Muscle layer of colon (tissue), 2 donors: ENCODE measurements around the gene SNX25.
"Not testable (repeated sequence)": the region's sequence is repeated elsewhere in the genome, so short reads cannot be mapped to it uniquely, and the experiment has no call there.

ENCODE experiments used
- H3K27ac ChIP-seq: one replicate; pipeline ENCODE4 v1.7.0; 2013; ENCODE audit warnings: low read depth, mild to moderate bottlenecking, low read length, moderate library complexity
- H3K27me3 ChIP-seq, 2 donors: one replicate each; pipeline ENCODE4 v1.7.0; 2013; ENCODE audit warnings: low read length in 2 of 2, mild to moderate bottlenecking in 2 of 2; ENCODE audit not compliant: insufficient read depth in 2 of 2, control insufficient read depth in 1 of 2
- H3K36me3 ChIP-seq: one replicate; pipeline ENCODE4 v1.7.0; 2013; ENCODE audit warnings: mild to moderate bottlenecking, low read length; ENCODE audit not compliant: insufficient read depth
- H3K4me1 ChIP-seq: one replicate; pipeline ENCODE4 v1.7.0; 2013; ENCODE audit warnings: mild to moderate bottlenecking, low read length; ENCODE audit not compliant: insufficient read depth
- H3K4me3 ChIP-seq, 2 donors: one replicate each; pipeline ENCODE4 v1.7.0; 2013; ENCODE audit warnings: low read length in 2 of 2, low read depth in 1 of 2, mild to moderate bottlenecking in 1 of 2, moderate library complexity in 1 of 2
- H3K9ac ChIP-seq: one replicate; pipeline ENCODE4 v1.7.0; 2013; ENCODE audit warnings: low read length
- H3K9me3 ChIP-seq: one replicate; pipeline ENCODE4 v1.7.0; 2013; ENCODE audit warnings: mild to moderate bottlenecking, low read length
- donor health status: abdominal sarcoma.
- donor health status: Adenocarcinoma of cecum.

Gene SNX25

DNA sequence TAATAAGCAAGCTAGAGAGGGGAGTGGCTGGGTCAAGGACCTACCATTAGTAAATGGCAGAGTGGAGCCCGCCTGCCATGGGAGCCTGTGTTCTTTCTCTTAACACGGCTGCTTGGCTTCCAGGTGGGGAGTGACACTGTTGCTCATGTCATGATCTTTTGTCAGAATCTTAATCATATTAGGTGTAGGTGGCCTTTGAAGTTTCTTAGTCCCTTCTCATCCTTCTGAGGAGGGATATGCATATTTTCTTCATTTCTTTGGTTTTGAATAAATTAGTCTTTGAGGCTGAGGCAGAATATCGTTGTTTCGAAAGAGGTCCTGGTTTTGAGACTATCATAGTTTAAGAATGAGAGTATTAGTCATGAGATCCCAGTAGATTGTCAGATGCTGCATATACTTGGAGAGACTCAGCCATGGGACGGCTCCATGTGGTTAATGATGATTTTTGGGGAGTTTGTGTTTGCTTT lies 28.9 kb downstream of the SNX25 start:
- Histone ChIP-seq H3K27ac (no peak overlapping the region), H3K4me1 (peaks cover 27% of the 10 kb centered on the region), H3K9ac (no peak overlapping the region), H3K4me3 (no peak overlapping the region), H3K9me3 (no peaks in the 10 kb centered on the region), H3K36me3 (no peaks in the 10 kb centered on the region), H3K27me3 (no peaks in the 10 kb centered on the region)

DNA sequence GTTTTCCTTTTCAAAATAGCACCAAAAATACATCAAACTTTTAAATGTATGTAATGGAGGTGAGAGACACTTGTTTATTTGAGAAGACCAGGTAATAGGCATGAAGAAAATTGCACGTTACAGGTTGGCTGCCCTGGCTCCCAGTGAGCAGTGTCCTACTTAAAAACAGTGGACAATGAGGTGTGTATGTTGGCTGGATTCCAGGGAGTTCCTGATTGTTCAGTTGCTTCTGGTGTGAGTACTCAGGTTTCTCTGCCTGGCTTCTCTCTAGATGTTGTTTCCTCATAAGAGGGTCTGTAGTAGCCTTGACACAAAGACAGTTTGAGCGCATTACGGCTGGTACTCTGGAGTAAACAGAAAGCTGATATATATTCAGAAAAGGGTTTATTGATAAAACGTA lies 29.4 kb downstream of the SNX25 start:
- Histone ChIP-seq H3K36me3 (no peaks in the 10 kb centered on the region), H3K9me3 (no peaks in the 10 kb centered on the region), H3K9ac (no peak overlapping the region), H3K27ac (no peak overlapping the region), H3K4me1 (peaks cover 27% of the 10 kb centered on the region), H3K27me3 (no peaks in the 10 kb centered on the region), H3K4me3 (no peak overlapping the region)

DNA sequence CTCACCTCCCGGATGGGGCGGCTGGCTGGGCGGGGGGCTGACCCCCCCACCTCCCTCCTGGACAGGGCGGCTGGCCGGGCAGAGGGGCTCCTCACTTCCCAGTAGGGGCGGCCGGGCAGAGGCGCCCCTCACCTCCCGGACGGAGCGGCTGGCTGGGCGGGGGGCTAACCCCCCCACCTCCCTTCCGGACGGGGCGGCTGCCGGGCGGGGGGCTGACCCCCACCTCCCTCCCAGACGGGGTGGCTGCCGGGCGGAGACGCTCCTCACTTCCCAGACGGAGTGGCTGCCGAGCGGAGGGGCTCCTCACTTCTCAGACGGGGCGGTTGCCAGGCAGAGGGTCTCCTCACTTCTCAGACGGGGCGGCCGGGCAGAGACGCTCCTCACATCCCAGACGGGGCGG lies 31.1 kb downstream of the SNX25 start:
- not testable (repeated sequence) for H3K36me3 ChIP-seq, H3K9me3 ChIP-seq, H3K27ac ChIP-seq, H3K9ac ChIP-seq, H3K27me3 ChIP-seq, H3K4me3 ChIP-seq
- H3K4me1 ChIP-seq: peaks cover 33% of the 10 kb centered on the region

DNA sequence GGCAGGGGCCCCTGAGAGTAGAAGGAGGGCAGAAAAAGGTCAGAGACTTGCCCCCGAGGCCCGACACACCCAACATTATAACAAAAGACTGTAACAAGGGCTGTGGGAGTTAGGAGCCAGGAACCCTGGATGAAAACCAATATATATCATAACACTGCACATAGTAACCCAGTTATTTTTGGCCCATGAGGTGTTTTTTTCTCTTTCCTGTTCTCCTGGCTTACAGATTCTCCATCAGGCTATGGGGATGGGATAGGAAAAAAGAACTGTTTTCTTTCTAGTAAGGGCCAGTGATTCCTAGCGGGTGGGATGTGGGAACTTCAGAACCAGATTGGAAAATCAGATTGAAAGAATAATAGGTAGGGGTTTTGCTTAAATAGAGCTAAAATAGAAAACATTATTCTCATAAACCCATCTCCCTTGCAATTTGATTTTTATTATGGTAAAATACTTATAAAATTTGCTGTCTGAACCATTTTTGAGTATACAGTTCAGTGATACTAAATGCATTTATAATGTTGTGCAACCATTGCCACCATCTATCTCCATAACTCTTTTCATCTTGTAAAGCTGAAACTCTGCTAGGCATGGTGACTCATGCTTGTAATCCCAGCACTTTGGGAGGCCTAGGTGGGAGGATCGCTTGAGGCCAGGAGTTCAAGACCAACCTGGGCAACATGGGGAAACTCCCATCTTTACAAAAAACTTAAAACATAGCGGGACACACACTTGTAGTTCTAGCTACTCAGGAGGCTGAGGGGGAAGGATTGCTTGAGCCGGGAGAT lies 33.5 kb downstream of the SNX25 start:
- H3K9me3 ChIP-seq: no peaks in the 10 kb centered on the region
- H3K9ac ChIP-seq: no peak overlapping the region

DNA sequence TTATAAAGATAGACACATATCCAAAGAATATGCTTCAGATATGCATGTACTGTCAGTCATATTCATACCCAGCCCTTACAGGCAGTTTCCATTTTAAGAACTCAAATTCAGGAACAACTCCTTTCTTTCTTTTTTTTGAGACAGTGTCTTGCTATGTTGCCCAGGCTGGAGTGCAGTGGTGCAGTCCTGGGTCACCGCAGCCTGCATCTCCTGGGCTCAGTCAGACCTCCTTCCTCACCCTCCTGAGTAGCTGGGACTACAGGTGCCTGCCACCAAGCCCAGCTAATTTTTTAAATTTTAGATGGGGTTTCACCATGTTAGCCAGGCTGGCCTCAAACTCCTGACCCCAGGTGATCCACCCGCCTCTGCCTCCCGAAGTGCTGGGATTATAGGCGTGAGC lies 34.5 kb downstream of the SNX25 start:
- H3K9ac ChIP-seq: no peak overlapping the region
- peaks cover 20% of the 10 kb centered on the region for H3K4me1 ChIP-seq
- H3K27me3 ChIP-seq: no peaks in the 10 kb centered on the region
- no peak overlapping the region for H3K27ac ChIP-seq
- no peak overlapping the region for H3K4me3 ChIP-seq
- no peaks in the 10 kb centered on the region for H3K36me3 ChIP-seq
- no peaks in the 10 kb centered on the region for H3K9me3 ChIP-seq

More for the DNA sequence above, 33.5 kb downstream of the SNX25 start:
- Histone ChIP-seq H3K27me3 (no peaks in the 10 kb centered on the region), H3K4me3 (no peak overlapping the region), H3K27ac (no peak overlapping the region), H3K36me3 (no peaks in the 10 kb centered on the region), H3K4me1 (peaks cover 20% of the 10 kb centered on the region)

DNA sequence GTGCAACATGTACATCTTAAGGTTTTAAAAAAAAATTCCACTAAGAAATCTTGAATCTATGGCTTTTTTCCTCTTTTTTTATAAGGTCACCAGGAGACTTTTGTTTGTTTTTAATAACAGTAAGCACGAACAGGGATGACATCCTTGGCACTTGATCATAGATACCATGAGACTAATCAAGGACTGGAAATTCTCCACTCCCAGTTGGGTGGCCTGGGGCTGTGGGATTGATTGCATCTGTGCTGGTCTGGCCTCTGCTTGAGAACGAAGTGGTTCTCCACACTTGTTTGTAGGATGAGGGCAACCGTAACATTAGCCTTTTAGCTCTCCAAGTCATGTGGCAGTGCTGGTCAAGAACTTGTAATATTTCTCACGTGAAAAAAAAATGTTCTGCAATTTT lies 35.4 kb downstream of the SNX25 start:
- H3K27ac ChIP-seq: no peak overlapping the region
- no peaks in the 10 kb centered on the region for H3K36me3 ChIP-seq
- no peak overlapping the region for H3K9ac ChIP-seq
- no peak overlapping the region for H3K4me3 ChIP-seq
- peaks cover 20% of the 10 kb centered on the region for H3K4me1 ChIP-seq
- no peaks in the 10 kb centered on the region for H3K9me3 ChIP-seq
- no peaks in the 10 kb centered on the region for H3K27me3 ChIP-seq

DNA sequence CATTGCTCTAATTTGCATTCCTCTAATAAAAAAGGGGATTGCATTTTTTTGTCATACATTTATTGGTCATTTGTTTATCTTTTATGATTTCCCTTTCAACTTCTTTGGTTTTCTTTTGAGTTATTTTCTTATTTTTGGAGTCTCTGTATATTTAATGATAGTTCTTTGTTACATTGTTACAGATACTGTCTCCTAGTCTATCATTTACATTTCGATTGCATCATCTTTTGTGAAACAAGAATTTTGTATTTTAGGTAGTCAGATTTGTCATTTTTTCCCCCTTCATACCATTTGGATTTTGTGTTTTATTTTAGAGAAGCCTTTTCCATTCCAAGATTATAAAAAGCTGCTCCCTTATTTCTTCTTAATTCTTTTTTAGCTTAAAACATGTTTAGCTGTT lies 37.1 kb downstream of the SNX25 start:
- H3K27me3 ChIP-seq: no peaks in the 10 kb centered on the region
- no peak overlapping the region for H3K4me3 ChIP-seq
- no peak overlapping the region for H3K27ac ChIP-seq
- H3K9me3 ChIP-seq: no peaks in the 10 kb centered on the region
- no peaks in the 10 kb centered on the region for H3K36me3 ChIP-seq
- peaks cover 29% of the 10 kb centered on the region for H3K4me1 ChIP-seq
- H3K9ac ChIP-seq: no peak overlapping the region

DNA sequence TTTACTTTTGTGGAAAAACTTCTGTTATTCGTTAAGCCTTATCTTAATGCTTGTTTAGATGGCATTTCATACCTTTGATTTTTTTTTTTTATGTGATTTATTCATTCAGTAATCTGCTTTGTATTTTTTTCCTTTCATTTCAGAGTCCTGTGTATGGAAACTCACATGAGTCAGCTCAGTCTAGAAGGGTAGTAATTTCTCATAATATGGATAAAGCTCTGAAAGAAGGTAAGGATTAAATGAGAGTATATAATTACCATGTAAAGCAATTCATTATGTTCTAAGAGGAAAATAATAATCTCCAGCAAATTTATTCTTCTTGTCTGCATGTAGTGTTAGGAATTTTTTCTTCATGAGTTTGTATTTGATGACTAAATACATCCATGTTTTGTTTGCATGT lies 37.8 kb downstream of the SNX25 start:
- no peak overlapping the region for H3K9ac ChIP-seq
- no peaks in the 10 kb centered on the region for H3K9me3 ChIP-seq
- H3K36me3 ChIP-seq: no peaks in the 10 kb centered on the region
- no peak overlapping the region for H3K4me3 ChIP-seq
- H3K4me1 ChIP-seq: peaks cover 36% of the 10 kb centered on the region
- H3K27ac ChIP-seq: no peak overlapping the region
- no peaks in the 10 kb centered on the region for H3K27me3 ChIP-seq

DNA sequence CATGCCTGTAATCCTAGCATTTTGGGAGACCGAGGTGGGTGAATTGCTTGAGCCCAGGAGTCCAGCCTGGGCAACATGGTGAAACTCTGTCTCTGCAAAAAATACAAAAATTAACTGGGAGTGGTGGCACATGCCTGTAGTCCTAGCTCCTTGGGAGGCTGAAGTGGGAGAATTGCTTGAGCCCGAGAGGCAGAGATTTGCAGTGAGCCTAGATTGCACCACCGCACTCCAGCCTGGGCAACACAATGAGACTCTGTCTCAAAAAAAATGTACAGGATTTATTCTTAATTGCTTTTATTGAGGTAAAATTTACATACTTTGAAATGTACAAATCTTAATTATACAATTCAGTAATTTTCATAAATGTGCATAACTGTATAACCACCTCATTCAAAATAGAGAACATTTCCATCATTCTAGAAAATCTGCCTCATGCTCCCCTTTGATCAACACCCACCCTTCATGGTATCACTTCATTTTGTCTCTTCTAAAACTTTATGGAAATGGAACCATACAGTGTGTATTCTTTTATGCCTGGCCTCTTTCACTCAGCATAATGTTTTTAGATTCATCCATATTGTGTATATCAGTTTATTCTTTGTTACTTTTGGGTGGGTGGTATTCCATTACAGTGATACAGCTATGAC lies 39.1 kb downstream of the SNX25 start:
- H3K4me3 ChIP-seq: no peak overlapping the region
- H3K27ac ChIP-seq: no peak overlapping the region
- no peaks in the 10 kb centered on the region for H3K36me3 ChIP-seq
- no peak overlapping the region for H3K9ac ChIP-seq
- peaks cover 28% of the 10 kb centered on the region for H3K4me1 ChIP-seq
- H3K27me3 ChIP-seq: no peaks in the 10 kb centered on the region
- no peaks in the 10 kb centered on the region for H3K9me3 ChIP-seq

DNA sequence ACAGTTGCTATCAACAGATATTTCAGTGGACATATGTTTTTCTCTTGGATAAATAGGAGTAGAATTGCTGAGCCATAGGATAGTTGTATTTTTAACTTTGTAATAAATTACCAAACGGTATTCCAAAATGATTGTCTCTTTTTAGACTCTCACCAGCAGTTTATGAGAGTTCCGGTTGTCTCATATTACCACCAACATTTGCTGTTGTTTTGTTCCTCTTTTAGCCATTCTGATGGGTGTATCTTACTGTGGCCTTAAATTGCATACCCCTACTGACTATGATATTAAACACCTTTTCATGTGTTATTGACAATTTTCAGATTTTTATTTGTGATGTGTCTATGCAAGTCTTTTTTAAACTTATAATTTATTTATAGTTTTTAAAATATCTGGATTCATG lies 39.7 kb downstream of the SNX25 start:
- no peaks in the 10 kb centered on the region for H3K9me3 ChIP-seq
- no peaks in the 10 kb centered on the region for H3K27me3 ChIP-seq
- H3K27ac ChIP-seq: no peak overlapping the region
- H3K9ac ChIP-seq: no peak overlapping the region
- H3K36me3 ChIP-seq: no peaks in the 10 kb centered on the region
- peaks cover 28% of the 10 kb centered on the region for H3K4me1 ChIP-seq
- no peak overlapping the region for H3K4me3 ChIP-seq

DNA sequence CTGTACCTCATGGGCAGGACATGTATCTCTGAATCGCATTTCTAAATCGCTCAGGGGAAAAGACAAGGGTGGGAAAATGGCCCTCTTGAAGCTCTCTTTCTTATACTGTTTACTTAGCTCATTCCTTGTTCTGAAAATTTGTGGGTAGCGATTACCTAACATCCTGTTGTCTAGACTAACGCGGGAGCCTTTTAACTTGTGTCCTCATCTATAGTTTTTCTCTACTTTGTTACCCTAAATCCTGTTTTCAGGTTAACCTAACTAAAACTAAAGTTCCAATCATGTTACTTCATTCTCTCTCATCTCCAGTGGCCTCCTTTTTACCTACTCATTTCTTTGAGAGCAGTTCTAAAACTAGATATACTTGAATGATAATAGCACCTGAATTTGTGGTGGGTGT lies 45.0 kb downstream of the SNX25 start:
- Histone ChIP-seq H3K27me3 (no peaks in the 10 kb centered on the region), H3K27ac (no peak overlapping the region), H3K4me3 (no peak overlapping the region), H3K4me1 (peaks cover 19% of the 10 kb centered on the region), H3K9me3 (no peaks in the 10 kb centered on the region), H3K9ac (no peak overlapping the region), H3K36me3 (no peaks in the 10 kb centered on the region)

DNA sequence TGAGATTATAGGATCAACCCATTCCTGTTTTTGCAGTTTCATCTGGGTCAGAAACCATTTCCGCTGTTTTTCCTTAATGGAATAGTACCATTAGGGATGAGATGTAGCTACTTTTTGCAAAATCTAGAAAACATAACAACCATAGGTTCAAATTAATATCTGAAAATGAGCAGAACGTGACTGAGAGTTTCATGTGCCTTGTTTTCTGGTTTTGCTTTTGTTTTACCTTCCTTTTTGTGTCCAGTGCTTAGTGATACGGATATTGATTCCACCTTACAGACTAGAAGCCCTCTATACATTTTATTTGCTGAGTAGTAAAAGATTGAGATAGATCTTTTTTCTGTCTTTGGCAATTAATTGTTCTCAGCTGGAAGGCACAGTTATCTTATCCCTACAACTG lies 46.5 kb downstream of the SNX25 start:
- no peak overlapping the region for H3K27ac ChIP-seq
- H3K36me3 ChIP-seq: no peaks in the 10 kb centered on the region
- H3K27me3 ChIP-seq: no peaks in the 10 kb centered on the region
- no peak overlapping the region for H3K4me3 ChIP-seq
- no peaks in the 10 kb centered on the region for H3K9me3 ChIP-seq
- no peak overlapping the region for H3K9ac ChIP-seq
- peaks cover 12% of the 10 kb centered on the region for H3K4me1 ChIP-seq
